Stimulated activated CD8-positive, alpha-beta memory T cell treated with anti-CD3 and anti-CD28 coated beads, Interleukin-7, amount 100 ng/mL, for 1 hour (primary cell): ENCODE results near the gene MT1B.

Source experiments
- DNase-seq, 2 donors: peaks; one replicate each; pipeline ENCODE4 v3.0.0-alpha.2; 2020; ENCODE audit warnings: low read depth in 2 of 2

Gene MT1B

DNA sequence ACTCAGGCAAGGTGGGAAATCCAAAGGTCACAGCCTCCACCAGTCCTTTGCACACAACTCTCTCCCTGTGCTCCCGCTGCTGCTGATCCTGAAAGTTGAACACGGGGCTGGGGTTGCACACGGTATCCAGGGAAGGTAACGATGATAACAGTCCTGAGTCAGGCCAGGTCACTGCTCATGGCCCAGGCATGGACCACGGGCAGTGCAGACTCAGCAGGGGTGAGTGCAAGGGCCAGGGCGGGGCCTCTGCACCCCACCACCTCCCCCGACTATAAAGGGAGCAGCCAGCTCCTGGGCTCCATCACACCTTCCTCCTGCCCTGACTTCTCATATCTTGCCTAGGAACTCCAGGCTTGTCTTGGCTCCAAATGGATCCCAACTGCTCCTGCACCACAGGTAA, at the start of gene MT1B:
Gene MT1B, plus strand, starts transcription at position 301 of the 400 bp plus-strand sequence. Its CDS starts 68 bp downstream, at position 369.
- DNase-seq: no peak

DNA sequence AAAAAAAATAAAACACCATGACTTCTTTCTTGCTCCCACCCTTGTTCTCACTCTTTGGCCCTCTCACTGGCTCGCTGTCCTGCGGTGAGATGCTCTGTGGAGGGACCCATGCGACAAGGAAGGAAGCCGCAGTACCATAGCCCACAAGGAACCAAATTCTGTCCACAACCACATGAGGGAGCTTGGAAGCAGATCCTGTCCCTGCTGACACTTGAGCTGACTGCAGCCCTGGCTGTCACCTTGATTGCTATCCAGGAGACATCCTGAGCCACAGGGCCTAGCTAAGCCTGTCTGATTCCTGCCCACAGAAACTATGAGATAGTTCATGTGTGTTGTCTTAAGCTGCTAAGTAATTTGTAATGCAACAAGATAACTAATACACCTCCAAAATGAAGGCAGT, 48.1 kb upstream of the MT1B start:
- no peak for DNase-seq

DNA sequence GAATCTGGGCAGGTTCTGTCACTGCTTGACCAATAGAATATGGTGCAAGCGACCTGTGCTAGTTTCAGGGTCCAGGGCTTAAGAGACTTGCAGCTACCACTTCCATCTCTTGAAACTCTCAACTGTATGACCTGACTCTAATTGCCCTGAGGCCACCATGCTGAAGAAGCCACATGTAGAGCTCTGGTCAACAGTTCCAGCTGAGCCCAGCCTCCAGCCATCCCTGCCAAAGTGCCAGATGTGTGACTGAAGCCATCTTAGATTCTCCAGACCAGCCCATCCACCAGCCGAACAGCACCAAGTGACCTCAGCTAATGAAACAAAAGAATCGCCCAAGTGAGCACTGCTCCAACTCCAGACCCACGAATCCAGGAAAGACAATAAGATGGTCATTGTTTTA, 46.7 kb upstream of the MT1B start:
- DNase-seq: no peak

DNA sequence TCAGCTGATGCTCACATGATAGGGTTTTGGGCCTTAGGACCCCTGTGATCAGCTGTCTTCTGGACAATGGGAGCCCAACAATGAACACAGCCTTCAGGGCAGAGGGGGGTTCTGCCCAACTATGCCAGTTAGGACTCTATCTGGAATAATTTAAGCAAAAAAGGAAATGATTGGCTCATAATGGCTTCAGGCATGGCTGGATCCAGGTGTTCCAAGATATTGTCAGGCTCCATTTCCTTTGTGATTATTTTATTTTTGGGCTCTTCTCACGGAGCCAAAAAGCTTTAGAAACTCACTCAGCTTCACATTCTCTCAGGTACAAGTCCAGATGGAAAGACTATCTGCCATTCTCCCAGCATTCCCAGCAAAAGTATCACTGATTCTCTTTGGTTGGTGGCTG, 46.2 kb upstream of the MT1B start:
- DNase-seq: no peak

DNA sequence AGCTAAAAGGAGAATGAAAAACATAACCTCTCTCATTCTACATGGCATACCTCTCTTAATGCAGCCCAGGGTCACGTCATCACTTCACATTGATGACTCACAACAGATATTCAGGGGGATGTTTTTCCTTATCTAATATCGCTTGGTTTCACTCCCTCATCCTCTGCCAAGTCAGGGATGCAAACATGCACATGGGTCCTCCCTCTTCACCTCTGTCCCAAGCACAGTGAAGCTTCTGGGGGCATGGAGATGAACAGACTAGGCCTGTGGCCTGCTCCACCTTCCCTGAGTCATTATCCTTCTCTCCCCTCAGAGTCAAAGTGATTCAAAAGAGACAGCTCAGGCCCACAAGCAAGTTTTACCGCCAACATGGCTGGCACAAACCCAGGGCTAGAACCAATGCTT, 45.6 kb upstream of the MT1B start:
- DNase-seq: no peak

GRCh38 chr16:56606476-56607108, 45.1 kb upstream of the MT1B start:
- DNase-seq: no peak

GRCh38 chr16:56607109-56607618, 44.5 kb upstream of the MT1B start:
- no peak for DNase-seq

- no peak for DNase-seq
These were observed 44.0 kb upstream of the MT1B start for GRCh38 chr16:56607675-56608042.

DNA sequence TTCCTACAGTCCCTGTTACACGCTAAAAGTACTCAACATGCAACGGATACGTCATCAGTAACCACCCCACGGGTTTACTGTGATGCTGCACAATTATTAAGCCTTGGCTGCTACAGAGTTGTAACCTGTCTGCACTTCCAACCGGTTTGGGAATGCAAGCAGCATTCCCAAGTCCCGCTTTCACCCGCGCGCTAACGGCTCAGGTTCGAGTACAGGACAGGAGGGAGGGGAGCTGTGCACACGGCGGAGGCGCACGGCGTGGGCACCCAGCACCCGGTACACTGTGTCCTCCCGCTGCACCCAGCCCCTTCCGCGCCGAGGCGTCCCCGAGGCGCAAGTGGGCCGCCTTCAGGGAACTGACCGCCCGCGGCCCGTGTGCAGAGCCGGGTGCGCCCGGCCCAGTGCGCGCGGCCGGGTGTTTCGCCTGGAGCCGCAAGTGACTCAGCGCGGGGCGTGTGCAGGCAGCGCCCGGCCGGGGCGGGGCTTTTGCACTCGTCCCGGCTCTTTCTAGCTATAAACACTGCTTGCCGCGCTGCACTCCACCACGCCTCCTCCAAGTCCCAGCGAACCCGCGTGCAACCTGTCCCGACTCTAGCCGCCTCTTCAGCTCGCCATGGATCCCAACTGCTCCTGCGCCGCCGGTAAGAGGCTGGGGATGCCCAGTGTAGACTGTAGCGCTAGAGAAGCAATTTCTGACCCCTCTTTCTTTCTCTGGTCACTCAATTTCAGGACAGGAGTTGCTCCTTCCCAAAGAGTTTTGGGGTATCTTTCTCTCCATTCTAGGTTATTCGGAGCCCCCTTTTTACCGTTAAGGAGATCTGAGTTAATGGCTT, 43.4 kb upstream of the MT1B start, which contains the start of gene MT2A:
Gene MT2A, plus strand, starts transcription at position 542 of the 833 bp plus-strand sequence. Its CDS starts 72 bp downstream, at position 614.
- DNase-seq: peak; percentile 67 to 68

GRCh38 chr16:56608876-56609462, 42.7 kb upstream of the MT1B start:
- DNase-seq: no peak

- DNase-seq: peak in 1 of 2 donors; percentile 40
These were observed 42.2 kb upstream of the MT1B start for GRCh38 chr16:56609463-56609921.

GRCh38 chr16:56610017-56610608, 41.6 kb upstream of the MT1B start:
- DNase-seq: peak in 1 of 2 donors; percentile 28

DNA sequence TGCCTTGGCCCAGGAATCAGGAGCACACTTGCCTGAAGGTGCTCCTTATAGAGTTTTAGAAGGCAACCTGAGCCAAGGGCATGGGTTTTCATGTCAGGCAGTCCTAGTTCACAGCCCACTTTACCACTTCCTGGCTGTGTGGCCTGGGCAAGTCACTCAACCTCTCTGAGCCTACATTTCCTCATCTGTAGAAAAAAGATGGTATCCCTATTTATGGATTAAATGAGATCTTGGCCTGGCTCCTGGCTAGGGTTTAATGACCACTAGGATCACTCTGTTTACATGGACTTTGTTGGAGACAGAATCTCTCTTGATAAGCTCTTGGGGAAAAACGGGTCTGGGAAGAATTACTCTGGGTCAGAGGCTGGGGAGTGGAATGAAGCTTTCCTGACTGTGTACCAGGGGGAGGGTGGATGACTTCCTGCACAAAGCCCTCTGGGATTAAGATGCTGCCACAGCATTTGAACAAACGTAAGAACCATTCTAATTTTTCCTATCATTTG, 41.0 kb upstream of the MT1B start:
- no peak for DNase-seq

GRCh38 chr16:56611281-56611833, 40.3 kb upstream of the MT1B start:
- no peak for DNase-seq

GRCh38 chr16:56613706-56614105, 38.0 kb upstream of the MT1B start:
- no peak for DNase-seq

DNA sequence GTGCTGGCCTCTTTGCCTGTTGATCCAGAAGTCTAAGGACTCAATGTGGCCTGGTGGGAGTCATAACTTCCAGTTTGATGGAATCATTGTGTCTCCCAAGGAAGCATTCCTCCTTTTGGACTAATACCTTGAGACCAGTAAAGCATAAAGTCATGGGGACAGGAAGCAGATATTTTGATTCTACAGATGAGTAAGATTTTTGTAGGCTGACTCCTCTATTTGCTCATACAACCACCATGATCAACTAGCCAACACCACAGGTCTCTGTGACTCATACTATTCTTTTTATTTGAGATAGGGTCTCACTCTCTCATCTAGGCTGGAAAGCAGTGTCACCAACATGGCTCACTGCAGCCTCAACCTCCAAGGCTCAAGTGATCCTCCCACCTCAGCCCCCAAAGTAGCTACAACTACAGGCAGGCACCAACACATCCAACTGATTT, 37.1 kb upstream of the MT1B start:
- DNase-seq: no peak

DNA sequence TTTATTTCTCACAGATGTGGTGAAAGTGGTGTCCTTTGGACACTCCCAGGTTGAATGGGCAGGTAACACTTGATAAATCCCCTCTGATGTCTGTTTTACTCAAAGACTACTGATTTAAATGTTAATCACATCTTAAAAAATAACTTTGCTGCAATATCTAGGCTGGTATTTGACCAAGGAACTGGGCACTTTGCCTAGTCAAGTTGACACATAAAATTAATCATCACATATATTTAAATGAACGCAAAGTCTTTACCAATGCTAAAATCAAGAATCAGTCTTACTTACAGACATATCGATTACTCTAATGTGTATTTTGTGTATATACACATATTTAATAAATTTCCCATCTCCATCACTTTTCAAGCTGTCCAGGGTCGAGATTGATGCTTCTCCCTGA, 36.3 kb upstream of the MT1B start:
- no peak for DNase-seq

GRCh38 chr16:56616608-56617211, 35.0 kb upstream of the MT1B start:
- no peak for DNase-seq

DNA sequence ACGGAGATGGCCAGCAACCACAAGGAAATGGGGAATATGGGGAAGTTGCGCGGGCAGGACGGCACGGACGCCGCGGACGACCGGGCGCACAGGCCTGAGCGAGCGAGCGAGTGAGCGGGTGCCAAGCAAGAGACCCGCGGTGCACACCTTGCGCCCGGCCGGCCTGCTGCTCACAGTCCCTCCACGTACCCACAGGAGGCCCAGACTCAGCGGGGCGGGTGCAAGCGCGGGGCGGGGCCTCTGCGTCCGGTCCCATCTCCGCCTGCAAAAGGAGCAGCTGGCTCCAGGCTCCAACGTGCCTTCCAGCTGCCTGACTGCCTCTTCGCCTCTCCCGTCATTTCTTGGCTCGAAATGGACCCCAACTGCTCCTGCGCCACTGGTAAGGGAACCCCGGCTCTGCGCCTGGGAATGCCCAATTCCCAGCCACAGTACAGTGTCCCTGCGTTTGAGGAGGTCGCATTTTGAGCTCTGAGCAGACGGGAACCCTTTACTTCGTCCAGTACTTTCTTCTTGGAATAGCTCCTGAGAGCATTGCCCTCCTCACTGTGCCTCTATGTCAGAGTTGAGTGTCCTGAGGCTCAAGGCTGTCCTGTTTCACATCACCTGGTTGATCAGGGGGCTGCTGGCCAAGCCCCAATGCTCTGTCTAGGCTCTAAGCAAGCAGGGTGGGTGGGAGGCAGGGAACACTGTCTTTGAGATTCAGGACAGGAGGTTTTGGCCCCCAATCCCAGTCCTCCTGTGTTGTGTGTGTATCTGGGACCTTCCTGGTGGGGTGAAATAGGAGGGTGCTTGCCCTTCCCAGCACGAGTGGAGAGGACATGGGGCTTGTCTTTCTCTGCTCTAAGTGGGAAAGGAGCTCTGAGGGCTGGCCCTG, 34.2 kb upstream of the MT1B start:
- DNase-seq: no peak

GRCh38 chr16:56618138-56618537, 33.5 kb upstream of the MT1B start:
- DNase-seq: no peak
